GM13977 (cell line): Measurements from ENCODE around the gene PLEKHH1.

Experiments
- DNase-seq: peaks from one replicate; pipeline ENCODE4 v3.0.0; 2012; ENCODE audit warnings: low spot score
- in situ Hi-C: fragments of 300-500 bp; cut with MboI; formaldehyde crosslinking; loops from one replicate; pipeline ENCODE4 v1.12.0; 2022; ENCODE audit warnings: low sequenced_read_pairs, low pct_unique_long_range_greater_than_20kb, mixed read lengths, inconsistent platforms; ENCODE audit not compliant: unreplicated experiment
- TF ChIP-seq, protein P1 (sequence below): IDR thresholded peaks from 2 replicates; pipeline ENCODE4 v1.5.1; 2012; ENCODE audit warnings: mild to moderate bottlenecking, control low read depth; ENCODE audit not compliant: insufficient read depth; ENCODE audit errors: extremely low read depth, missing control alignments

Gene PLEKHH1

GRCh38 chr14:67497716-67498115, 35.4 kb upstream of the PLEKHH1 start:
- in situ Hi-C loops = no loop called here
- DNase-seq = no peak
- TF ChIP-seq, protein P1, sequence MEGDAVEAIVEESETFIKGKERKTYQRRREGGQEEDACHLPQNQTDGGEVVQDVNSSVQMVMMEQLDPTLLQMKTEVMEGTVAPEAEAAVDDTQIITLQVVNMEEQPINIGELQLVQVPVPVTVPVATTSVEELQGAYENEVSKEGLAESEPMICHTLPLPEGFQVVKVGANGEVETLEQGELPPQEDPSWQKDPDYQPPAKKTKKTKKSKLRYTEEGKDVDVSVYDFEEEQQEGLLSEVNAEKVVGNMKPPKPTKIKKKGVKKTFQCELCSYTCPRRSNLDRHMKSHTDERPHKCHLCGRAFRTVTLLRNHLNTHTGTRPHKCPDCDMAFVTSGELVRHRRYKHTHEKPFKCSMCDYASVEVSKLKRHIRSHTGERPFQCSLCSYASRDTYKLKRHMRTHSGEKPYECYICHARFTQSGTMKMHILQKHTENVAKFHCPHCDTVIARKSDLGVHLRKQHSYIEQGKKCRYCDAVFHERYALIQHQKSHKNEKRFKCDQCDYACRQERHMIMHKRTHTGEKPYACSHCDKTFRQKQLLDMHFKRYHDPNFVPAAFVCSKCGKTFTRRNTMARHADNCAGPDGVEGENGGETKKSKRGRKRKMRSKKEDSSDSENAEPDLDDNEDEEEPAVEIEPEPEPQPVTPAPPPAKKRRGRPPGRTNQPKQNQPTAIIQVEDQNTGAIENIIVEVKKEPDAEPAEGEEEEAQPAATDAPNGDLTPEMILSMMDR = no peak

GRCh38 chr14:67500981-67501380, 32.1 kb upstream of the PLEKHH1 start:
- in situ Hi-C loops = no loop called here
- TF ChIP-seq, protein P1 = no peak
- DNase-seq = no peak

DNA sequence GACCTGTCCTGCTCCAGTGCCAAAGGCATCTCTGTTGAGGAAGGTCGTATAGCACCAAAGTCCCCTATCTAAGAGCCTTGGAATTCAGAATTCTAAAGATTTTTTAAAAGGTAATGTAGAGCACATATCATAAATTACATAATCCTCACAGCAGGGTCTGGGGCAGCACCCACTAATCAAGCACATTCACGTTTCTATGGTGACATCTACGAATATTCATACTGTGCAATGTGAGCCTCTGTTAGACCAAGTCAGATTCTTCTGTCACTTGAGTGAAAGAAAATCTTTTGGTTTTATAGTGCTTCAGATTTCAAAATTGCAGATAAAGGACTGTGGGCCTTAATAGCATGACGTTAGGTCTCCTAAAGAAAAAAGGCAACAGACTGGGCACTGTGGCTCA, 31.4 kb upstream of the PLEKHH1 start:
- TF ChIP-seq, protein P1 = no peak
- DNase-seq = no peak
- in situ Hi-C loops = no loop called here

- no peak for DNase-seq
- in situ Hi-C loops = no loop called here
- TF ChIP-seq, protein P1 = no peak
These were observed 30.2 kb upstream of the PLEKHH1 start for GRCh38 chr14:67502867-67503266.

- TF ChIP-seq, protein P1 = no peak
- no peak for DNase-seq
These were observed 29.8 kb upstream of the PLEKHH1 start for GRCh38 chr14:67503331-67503730.

DNA sequence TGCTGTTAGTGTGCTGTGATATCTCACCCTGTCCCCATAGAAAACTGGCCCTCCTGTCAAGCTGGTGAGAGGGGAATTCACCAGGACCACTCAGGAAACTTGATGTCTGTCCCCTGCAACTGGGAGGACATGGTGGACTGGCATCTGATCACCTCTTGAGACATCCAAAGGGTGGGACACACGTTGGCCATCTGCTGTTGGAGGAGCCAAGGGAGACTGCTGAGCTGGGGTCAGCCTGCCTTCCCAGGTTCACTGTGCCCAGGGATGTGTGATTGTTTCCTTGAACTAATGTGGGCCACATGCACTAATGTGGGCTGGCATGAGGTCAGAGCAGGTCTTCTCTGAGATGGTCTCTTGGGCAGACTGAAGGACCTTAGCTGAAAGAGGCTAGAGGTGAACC, 27.8 kb upstream of the PLEKHH1 start:
- TF ChIP-seq, protein P1 = no peak
- in situ Hi-C loops = no loop called here

More at GRCh38 chr14:67503331-67503730, 29.8 kb upstream of the PLEKHH1 start:
- in situ Hi-C loops = no loop called here

DNA sequence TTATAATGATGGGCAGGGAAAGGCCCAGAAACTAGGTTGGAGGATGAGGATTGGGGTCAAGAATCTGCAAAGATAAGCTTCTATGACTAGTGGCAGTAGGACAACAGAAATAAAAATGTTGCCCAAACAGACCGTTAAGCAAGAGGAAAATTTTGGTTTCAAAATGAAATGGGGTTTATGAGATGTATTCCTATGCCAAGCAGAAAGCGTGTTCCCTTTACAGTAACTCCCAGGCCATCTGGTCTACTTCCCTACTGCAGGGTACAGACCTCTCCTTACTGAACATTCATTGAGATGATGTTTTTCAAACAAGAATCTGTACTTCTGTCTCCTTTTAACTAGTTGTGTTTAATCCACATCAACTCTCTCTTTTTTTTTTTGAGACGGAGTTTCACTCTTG, 24.1 kb upstream of the PLEKHH1 start:
- in situ Hi-C loops = no loop called here
- TF ChIP-seq, protein P1 = no peak

More for the DNA sequence above, 27.8 kb upstream of the PLEKHH1 start:
- DNase-seq = no peak

More for the DNA sequence above, 24.1 kb upstream of the PLEKHH1 start:
- no peak for DNase-seq
